Epidermal melanocyte (primary cell): ENCODE measurements around the gene EIF1B.

Experiments used
- DNase-seq: peaks from one replicate; pipeline ENCODE4 v3.0.0; 2011; ENCODE audit warnings: low spot score; ENCODE audit not compliant: insufficient read length

Gene EIF1B

GRCh38 chr3:40308725-40309417, 636 bp upstream of the EIF1B start:
- DNase-seq, result no peak

DNA sequence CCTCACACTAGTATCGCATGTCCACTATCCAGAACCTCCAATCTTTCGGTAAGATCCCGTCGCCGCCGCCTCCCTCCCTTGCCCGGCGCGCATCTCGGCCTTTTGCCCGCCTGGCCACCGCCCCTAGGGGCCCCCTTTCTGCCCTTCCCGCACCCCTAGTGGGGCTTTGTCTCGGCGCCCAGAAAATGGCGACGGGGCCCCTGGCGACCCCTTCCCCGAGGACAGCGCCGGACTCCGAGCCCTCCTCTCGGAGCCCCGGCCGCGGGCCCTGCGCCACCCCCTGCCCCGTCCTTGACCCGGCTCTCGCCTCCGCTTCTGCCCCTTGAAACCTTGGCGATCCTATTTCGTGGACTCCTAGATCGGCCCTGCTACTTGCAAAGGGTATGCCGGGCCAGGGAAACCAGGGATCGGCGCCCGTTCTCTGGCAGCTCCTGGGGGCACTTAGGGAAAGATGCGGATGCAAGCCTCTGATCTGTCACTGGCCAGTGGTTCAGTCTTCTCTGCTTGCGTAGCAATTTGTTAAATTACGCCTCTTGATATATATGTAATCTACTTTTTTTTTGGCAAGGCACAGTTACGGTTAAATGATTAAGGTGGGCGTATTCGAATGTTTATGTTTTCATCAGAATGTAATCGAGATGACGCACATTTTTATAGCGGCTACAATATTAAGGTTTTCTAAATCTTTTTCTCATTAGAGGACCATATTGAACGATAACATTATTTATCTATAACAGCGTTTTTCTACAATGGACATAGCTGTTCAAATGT, 603 bp downstream of the EIF1B start:
- no peak for DNase-seq

GRCh38 chr3:40310705-40311104, 1.2 kb downstream of the EIF1B start:
- DNase-seq, result no peak

- DNase-seq, result no peak
Measured at GRCh38 chr3:40312661-40313226, 3.2 kb downstream of the EIF1B start.

GRCh38 chr3:40313975-40314860, 4.7 kb downstream of the EIF1B start:
- DNase-seq, result no peak

DNA sequence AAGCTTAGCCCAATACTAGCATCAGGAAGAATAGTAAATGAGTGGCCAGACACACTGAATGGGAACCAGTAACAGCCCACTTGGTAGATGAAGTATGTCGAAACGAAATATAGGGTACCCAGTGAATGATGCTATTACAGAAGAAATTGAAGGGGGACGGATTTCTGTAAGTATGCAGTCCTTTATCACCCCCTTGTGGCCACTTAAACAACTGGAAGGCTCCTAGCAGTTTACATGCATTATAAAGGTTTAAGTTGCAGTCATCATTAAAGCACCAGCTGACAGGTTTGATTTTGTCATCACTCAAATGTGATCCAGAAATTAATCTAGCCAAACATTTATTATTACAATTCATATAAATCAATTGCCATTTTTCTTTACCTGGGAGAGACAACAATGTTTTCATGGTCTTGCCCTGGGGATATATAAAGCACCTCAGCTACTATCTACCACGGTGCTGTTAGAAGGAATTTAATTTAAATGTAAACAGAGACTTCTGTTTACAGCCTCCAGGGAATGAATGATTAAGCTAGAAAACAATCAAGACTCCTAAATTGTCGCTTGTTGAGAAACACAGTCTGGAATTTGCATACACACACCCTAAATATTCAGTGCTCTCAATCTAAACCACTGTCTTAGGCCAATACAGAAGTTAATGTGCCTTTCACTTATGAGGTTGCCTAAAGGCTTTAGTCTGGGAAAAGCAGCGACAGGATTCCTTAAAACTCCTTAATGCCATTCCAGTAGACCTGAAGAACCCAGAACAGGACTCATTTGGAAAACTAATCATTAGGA, 7.8 kb downstream of the EIF1B start:
- DNase-seq, result no peak

DNA sequence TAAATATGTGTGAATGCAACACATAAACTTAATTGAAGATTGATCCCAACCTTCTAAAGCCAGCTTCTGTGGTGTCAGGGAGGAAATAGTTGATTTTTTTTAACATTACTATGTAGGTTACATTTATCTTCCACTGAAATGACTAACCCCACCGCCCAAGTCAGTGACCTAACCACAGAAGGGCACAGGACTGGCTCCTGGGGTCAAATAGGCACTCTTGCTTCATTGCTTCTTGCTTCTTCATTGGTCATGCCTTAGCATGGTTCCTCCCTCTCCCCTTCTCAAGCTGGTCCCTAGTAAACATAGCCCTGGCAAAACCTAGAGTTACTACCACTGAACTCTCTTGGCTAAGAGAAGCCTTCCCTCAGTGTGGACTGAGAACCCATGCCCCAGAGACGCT, 12.3 kb downstream of the EIF1B start:
- DNase-seq, result no peak

DNA sequence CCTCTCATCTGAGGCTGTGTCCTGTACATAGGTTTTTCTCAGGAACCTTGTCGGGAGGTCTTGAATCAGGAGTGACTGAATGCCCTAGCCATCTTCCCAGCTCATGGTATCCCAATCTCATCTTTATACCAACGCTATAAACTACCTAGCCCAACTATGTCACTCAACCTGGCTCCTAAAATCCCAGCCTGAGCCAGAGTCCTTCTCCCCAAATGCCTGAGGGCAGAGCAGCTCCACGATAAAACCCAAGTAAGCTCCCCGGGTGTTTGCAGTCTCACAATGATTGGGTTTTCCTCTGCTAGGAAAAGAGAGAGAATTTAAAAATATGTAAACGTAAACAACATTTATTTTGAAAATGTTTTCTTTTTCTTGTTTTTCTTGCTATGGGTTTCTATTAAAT, 14.4 kb downstream of the EIF1B start:
- DNase-seq, result no peak

GRCh38 chr3:40324621-40325020, 15.1 kb downstream of the EIF1B start:
- no peak for DNase-seq

DNA sequence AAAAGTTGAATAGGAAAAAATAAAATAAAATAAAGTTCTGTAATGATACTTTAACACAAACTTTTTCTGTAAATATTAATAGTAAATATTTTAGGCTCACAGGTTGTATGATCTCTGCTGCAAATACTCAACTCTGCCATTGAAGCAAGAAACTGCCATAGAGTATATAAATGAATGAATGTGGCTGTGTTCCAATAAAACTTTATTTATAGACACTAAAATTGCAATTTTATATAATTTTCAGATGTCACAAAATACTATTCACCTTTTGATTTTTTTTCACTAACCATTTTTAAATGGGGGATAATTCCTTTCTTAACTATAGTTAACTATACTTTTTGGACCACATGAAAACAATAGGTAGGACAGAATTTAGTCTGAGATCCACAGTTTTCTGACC, 16.0 kb downstream of the EIF1B start:
- DNase-seq, result no peak

- no peak for DNase-seq
Measured at GRCh38 chr3:40328374-40328773, 18.9 kb downstream of the EIF1B start.

- DNase-seq, result no peak
Measured at GRCh38 chr3:40329071-40329470, 19.6 kb downstream of the EIF1B start.

- no peak for DNase-seq
Measured at GRCh38 chr3:40332684-40333083, 23.2 kb downstream of the EIF1B start.

DNA sequence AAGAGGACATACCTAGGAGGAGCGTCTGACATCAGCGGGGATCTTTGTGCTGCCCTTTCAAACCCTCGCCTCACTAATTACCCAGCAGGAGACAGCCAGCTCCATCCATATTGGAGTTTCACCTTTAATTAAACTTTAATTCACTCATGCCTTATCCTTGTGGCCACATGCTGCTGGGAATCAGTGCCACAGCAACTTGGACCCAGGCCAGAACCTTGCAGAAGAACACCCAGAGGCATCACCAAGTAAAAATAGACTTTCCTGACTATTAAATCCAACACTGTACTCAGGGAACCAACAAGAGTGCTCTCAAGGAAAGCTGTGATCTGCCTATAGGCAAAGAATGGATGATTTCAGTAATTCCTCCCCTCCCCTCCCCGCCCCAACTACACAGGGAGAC, 23.9 kb downstream of the EIF1B start:
- no peak for DNase-seq

GRCh38 chr3:40333852-40334251, 24.3 kb downstream of the EIF1B start:
- no peak for DNase-seq

DNA sequence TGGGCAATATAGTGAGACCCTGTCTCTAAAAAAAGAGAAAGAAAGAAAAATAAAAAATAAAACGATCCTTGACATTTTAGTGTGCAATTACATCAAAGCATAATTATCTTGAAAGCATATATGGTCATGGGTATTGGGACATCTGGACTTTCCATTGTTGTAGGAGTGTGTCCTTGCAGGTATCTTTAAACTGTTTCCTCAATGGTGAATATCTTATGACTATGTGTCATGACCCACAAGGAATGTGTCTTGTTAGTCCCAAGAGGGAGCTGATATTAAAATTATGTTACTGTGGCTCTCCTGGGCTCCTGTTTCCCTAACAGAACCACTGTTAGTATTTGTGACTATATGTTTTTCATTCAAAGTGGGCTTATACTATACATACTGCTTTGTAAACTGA, 26.6 kb downstream of the EIF1B start:
- no peak for DNase-seq

GRCh38 chr3:40336511-40337135, 27.1 kb downstream of the EIF1B start:
- DNase-seq, result no peak

GRCh38 chr3:40337136-40338108, 27.9 kb downstream of the EIF1B start:
- no peak for DNase-seq

GRCh38 chr3:40339871-40340270, 30.4 kb downstream of the EIF1B start:
- no peak for DNase-seq
